Duodenal mucosa (tissue), 2 donors: Measurements from ENCODE around the gene ST6GALNAC4.

ENCODE experiments used
- H3K27ac ChIP-seq: one replicate; pipeline ENCODE4 v1.7.0; 2013; ENCODE audit warnings: low read depth, low read length
- H3K27me3 ChIP-seq, 2 donors: one replicate each; pipeline ENCODE4 v1.7.0; 2013; ENCODE audit warnings: low read length in 2 of 2, control low read depth in 1 of 2; ENCODE audit not compliant: insufficient read depth in 2 of 2, control insufficient read depth in 1 of 2
- H3K36me3 ChIP-seq, 2 donors: one replicate each; pipeline ENCODE4 v1.7.0; 2013; ENCODE audit warnings: low read length in 2 of 2, control low read depth in 1 of 2; ENCODE audit not compliant: insufficient read depth in 2 of 2, control insufficient read depth in 1 of 2
- H3K4me1 ChIP-seq, 2 donors: one replicate each; pipeline ENCODE4 v1.7.0; 2013; ENCODE audit warnings: low read length in 2 of 2, control low read depth in 1 of 2; ENCODE audit not compliant: insufficient read depth in 2 of 2, control insufficient read depth in 1 of 2
- H3K4me3 ChIP-seq, 2 donors: one replicate each; pipeline ENCODE4 v1.7.0; 2013; ENCODE audit warnings: low read length in 2 of 2, low read depth in 1 of 2
- H3K9ac ChIP-seq, 2 donors: one replicate each; pipeline ENCODE4 v1.7.0; 2013; ENCODE audit warnings: low read length in 2 of 2, low read depth in 1 of 2
- H3K9me3 ChIP-seq, 2 donors: one replicate each; pipeline ENCODE4 v1.7.0; 2013; ENCODE audit warnings: low read length in 2 of 2, control low read depth in 1 of 2; ENCODE audit not compliant: control insufficient read depth in 1 of 2

Gene ST6GALNAC4

GRCh38 chr9:127946728-127947127, 29.9 kb upstream of the ST6GALNAC4 start:
- Histone ChIP-seq H3K27me3 (no peaks in the 10 kb centered on the region), H3K9me3 (no peaks in the 10 kb centered on the region), H3K36me3 (peaks cover 41 to 78% of the 10 kb centered on the region in 2 donors), H3K27ac (no peak overlapping the region), H3K4me1 (peaks cover 30 to 37% of the 10 kb centered on the region in 2 donors), H3K9ac (no peak overlapping the region), H3K4me3 (no peak overlapping the region)

- Histone ChIP-seq H3K36me3 (peaks cover 45 to 80% of the 10 kb centered on the region in 2 donors), H3K27ac (no peak overlapping the region), H3K4me1 (peaks cover 25 to 35% of the 10 kb centered on the region in 2 donors), H3K4me3 (no peak overlapping the region), H3K9me3 (no peaks in the 10 kb centered on the region), H3K9ac (no peak overlapping the region), H3K27me3 (no peaks in the 10 kb centered on the region)
These were observed 29.1 kb upstream of the ST6GALNAC4 start for GRCh38 chr9:127945942-127946341.

- no peak overlapping the region for H3K9ac ChIP-seq
These were observed 28.5 kb upstream of the ST6GALNAC4 start for GRCh38 chr9:127945338-127945737.

GRCh38 chr9:127944586-127945218, 27.9 kb upstream of the ST6GALNAC4 start:
- Histone ChIP-seq H3K9ac (no peak overlapping the region), H3K27ac (no peak overlapping the region), H3K4me3 (no peak overlapping the region), H3K36me3 (peaks cover 46 to 78% of the 10 kb centered on the region in 2 donors), H3K9me3 (no peaks in the 10 kb centered on the region), H3K4me1 (peaks cover 19 to 29% of the 10 kb centered on the region in 2 donors), H3K27me3 (no peaks in the 10 kb centered on the region)

More at GRCh38 chr9:127945338-127945737, 28.5 kb upstream of the ST6GALNAC4 start:
- no peak overlapping the region for H3K27ac ChIP-seq
- peaks cover 23 to 33% of the 10 kb centered on the region in 2 donors for H3K4me1 ChIP-seq
- H3K4me3 ChIP-seq = no peak overlapping the region
- no peaks in the 10 kb centered on the region for H3K27me3 ChIP-seq
- no peaks in the 10 kb centered on the region for H3K9me3 ChIP-seq
- peaks cover 46 to 80% of the 10 kb centered on the region in 2 donors for H3K36me3 ChIP-seq

- H3K9me3 ChIP-seq = no peaks in the 10 kb centered on the region
- H3K4me1 ChIP-seq = peaks cover 19 to 24% of the 10 kb centered on the region in 2 donors
- H3K27ac ChIP-seq = no peak overlapping the region
- no peaks in the 10 kb centered on the region for H3K27me3 ChIP-seq
- H3K4me3 ChIP-seq = no peak overlapping the region
- peaks cover 46 to 71% of the 10 kb centered on the region in 2 donors for H3K36me3 ChIP-seq
- H3K9ac ChIP-seq = no peak overlapping the region
These were observed 26.9 kb upstream of the ST6GALNAC4 start for GRCh38 chr9:127943731-127944144.

- peaks cover 19 to 30% of the 10 kb centered on the region in 2 donors for H3K4me1 ChIP-seq
- H3K4me3 ChIP-seq = no peak overlapping the region
- no peaks in the 10 kb centered on the region for H3K9me3 ChIP-seq
- no peak overlapping the region for H3K9ac ChIP-seq
- H3K27ac ChIP-seq = no peak overlapping the region
- no peaks in the 10 kb centered on the region for H3K27me3 ChIP-seq
- H3K36me3 ChIP-seq = peaks cover 46 to 65% of the 10 kb centered on the region in 2 donors
These were observed 26.3 kb upstream of the ST6GALNAC4 start for GRCh38 chr9:127943011-127943662.

GRCh38 chr9:127942216-127943010, 25.6 kb upstream of the ST6GALNAC4 start:
- Histone ChIP-seq H3K27me3 (no peaks in the 10 kb centered on the region), H3K9me3 (no peaks in the 10 kb centered on the region), H3K4me3 (no peak overlapping the region), H3K4me1 (peaks cover 19 to 35% of the 10 kb centered on the region in 2 donors), H3K36me3 (peaks cover 42 to 58% of the 10 kb centered on the region in 2 donors), H3K9ac (peak overlapping the region in 1 of 2 donors; percentile 25), H3K27ac (no peak overlapping the region)

GRCh38 chr9:127941961-127942215, 25.0 kb upstream of the ST6GALNAC4 start:
- no peaks in the 10 kb centered on the region for H3K27me3 ChIP-seq
- H3K27ac ChIP-seq = no peak overlapping the region
- peaks cover 22 to 40% of the 10 kb centered on the region in 2 donors for H3K4me1 ChIP-seq
- no peak overlapping the region for H3K4me3 ChIP-seq
- peaks cover 42 to 56% of the 10 kb centered on the region in 2 donors for H3K36me3 ChIP-seq
- peak overlapping the region in 1 of 2 donors; percentile 25 for H3K9ac ChIP-seq
- H3K9me3 ChIP-seq = no peaks in the 10 kb centered on the region

- no peak overlapping the region for H3K27ac ChIP-seq
- H3K27me3 ChIP-seq = no peaks in the 10 kb centered on the region
These were observed 24.5 kb upstream of the ST6GALNAC4 start for GRCh38 chr9:127941062-127941960.

More at GRCh38 chr9:127941062-127941960, 24.5 kb upstream of the ST6GALNAC4 start:
- H3K36me3 ChIP-seq = peaks cover 42 to 51% of the 10 kb centered on the region in 2 donors
- H3K4me3 ChIP-seq = no peak overlapping the region
- H3K4me1 ChIP-seq = peaks cover 28 to 46% of the 10 kb centered on the region in 2 donors
- no peaks in the 10 kb centered on the region for H3K9me3 ChIP-seq
- H3K9ac ChIP-seq = no peak overlapping the region
